ENCODE results near the gene WNT9B. TPM values are rescaled to one million over a fixed set of nuclear protein-coding genes. Genes with fewer than 3 reads are reported as not detected.

Gene WNT9B
- total RNA-seq, 4 donors from 2014 or later: 0.27 to 0.59 TPM; not detected in 2

DNA sequence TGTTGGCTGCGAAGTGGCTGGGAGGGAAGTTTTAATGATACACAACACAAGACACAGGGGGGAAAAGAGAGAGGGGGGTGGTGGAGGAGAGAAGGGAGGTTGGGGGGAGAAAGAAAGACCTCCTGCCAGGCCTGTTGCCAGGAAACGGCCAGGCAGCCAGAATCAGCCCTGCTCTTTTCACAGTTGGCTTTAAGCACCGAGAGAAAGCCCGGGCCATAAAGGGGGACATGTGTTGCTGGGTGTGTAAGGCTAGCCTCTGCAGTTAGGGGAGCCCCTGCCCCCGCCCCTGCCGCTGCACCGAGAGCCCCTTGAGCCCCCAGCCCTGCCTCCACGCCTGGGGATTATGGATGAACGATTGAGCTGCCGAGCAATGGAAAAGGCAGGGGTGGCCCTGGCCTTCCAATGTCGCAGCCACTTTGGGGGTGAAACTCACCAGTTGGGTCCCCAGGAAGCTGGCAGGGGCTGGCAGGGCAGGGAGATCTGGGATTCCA, 19.0 kb upstream of the WNT9B start:
- H3K27me3 ChIP-seq: no peaks in the 10 kb centered on the region
- no peaks in the 10 kb centered on the region for H3K4me1 ChIP-seq
- TF ChIP-seq, protein P1, sequence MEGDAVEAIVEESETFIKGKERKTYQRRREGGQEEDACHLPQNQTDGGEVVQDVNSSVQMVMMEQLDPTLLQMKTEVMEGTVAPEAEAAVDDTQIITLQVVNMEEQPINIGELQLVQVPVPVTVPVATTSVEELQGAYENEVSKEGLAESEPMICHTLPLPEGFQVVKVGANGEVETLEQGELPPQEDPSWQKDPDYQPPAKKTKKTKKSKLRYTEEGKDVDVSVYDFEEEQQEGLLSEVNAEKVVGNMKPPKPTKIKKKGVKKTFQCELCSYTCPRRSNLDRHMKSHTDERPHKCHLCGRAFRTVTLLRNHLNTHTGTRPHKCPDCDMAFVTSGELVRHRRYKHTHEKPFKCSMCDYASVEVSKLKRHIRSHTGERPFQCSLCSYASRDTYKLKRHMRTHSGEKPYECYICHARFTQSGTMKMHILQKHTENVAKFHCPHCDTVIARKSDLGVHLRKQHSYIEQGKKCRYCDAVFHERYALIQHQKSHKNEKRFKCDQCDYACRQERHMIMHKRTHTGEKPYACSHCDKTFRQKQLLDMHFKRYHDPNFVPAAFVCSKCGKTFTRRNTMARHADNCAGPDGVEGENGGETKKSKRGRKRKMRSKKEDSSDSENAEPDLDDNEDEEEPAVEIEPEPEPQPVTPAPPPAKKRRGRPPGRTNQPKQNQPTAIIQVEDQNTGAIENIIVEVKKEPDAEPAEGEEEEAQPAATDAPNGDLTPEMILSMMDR (IDR thresholded peaks at IDR 0.05): no peak
- no peak for TF ChIP-seq POLR2A (IDR thresholded peaks at IDR 0.05)
- H3K36me3 ChIP-seq: no peaks in the 10 kb centered on the region
- no peaks in the 10 kb centered on the region for H3K9me3 ChIP-seq
- intact Hi-C loops (cut with DNase I; ENCODE audit: low total_unique reads): no loop called here
- DNase-seq: no peak
- no peak overlapping the region for H3K4me3 ChIP-seq
- no peak overlapping the region for H3K27ac ChIP-seq

DNA sequence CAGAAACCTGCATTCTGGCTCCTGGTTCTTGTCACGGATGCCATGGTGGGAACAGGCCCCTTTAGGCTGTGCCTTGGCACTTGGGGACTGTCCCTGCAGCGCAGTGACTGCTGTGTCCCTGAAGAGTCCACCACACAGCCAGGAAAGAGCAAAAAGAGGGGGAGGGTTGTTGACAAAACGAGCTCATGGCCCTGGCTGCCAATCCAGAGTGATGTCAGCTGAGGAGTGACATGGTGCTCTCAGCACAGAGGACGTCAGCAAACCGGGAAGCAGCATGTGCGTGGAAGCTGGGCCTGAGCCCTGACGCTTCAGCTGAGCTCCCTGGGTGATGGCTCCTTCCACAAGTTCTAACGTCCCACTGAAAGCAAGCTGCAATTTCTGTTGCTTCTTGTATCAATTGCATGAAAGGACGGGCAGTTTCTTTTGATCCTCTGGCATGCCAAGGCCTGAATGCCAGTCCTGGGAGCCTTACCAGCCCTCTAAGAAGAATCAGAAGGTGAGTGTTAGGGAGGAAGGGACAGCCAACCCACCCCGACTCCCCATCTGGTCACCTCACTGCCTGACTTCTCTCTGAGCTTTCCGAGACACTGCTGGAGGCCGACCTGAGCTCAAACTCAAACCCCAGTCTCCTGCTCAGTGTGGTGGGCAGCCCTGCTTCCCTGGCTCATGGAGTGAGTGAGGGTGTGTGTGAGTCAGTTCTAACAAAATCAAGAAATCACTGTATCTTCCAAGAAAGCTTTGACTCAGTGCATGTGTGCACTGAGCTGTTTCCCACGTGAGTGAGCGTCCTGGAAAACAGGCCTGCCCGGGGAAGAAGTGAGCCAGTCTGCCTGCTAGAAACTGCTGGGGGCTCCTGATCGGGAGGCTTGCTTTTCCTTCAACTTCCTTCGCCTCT, 18.2 kb upstream of the WNT9B start:
- no peak overlapping the region for H3K4me3 ChIP-seq
- intact Hi-C loops (cut with DNase I; ENCODE audit: low total_unique reads): no loop called here
- TF ChIP-seq POLR2A (IDR thresholded peaks at IDR 0.05): no peak
- TF ChIP-seq, protein P1 (IDR thresholded peaks at IDR 0.05): no peak
- no peak for DNase-seq
- no peak overlapping the region for H3K27ac ChIP-seq
- H3K27me3 ChIP-seq: no peaks in the 10 kb centered on the region
- no peaks in the 10 kb centered on the region for H3K4me1 ChIP-seq
- H3K9me3 ChIP-seq: no peaks in the 10 kb centered on the region
- no peaks in the 10 kb centered on the region for H3K36me3 ChIP-seq

DNA sequence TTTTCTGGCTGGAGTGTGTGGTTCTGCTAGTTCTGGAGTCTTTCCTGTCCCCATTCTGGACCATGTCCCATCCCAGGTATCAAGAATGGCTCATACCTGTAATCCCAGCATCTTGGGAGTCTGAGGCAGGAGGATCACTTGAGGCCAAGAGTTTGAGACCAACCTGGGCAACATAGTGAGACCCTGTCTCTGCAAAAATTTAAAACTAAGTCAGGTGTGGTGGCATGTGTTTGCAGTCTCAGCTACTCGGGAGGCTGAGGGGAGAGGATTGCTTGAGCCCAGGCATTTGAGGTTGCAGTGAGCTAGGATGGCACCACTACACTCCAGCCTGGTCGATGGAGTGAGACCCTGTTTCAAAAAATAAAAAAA, 17.6 kb upstream of the WNT9B start:
- intact Hi-C loops (cut with DNase I; ENCODE audit: low total_unique reads): no loop called here
- H3K27ac ChIP-seq: no peak overlapping the region
- no peaks in the 10 kb centered on the region for H3K36me3 ChIP-seq
- TF ChIP-seq POLR2A (IDR thresholded peaks at IDR 0.05): no peak
- TF ChIP-seq, protein P1 (IDR thresholded peaks at IDR 0.05): no peak
- no peaks in the 10 kb centered on the region for H3K9me3 ChIP-seq
- no peaks in the 10 kb centered on the region for H3K27me3 ChIP-seq
- no peak for DNase-seq
- H3K4me1 ChIP-seq: no peaks in the 10 kb centered on the region
- H3K4me3 ChIP-seq: no peak overlapping the region

DNA sequence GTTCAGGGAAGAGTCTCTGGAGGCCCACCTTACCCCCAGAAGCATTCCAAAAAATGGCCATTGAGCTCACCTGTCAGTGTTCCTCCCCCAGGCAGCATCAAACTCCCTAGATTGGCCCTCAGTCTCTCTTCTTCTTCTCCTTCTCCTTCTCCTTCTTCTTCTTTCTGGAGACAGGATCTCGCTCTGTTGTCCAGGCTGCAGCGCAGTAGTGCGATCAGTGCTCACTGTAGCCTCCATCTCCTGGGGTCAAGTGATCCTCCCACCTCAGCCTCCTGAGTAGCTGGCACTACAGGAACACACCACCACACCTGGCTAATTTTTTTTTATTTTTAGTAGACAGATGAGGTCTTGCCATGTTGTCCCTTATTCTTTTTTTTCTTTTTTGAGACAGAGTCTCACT, 16.5 kb upstream of the WNT9B start:
- TF ChIP-seq, protein P1 (IDR thresholded peaks at IDR 0.05): no peak
- no peak for TF ChIP-seq POLR2A (IDR thresholded peaks at IDR 0.05)
- H3K4me1 ChIP-seq: no peaks in the 10 kb centered on the region
- H3K9me3 ChIP-seq: no peaks in the 10 kb centered on the region
- intact Hi-C loops (cut with DNase I; ENCODE audit: low total_unique reads): no loop called here
- no peak for DNase-seq
- H3K36me3 ChIP-seq: no peaks in the 10 kb centered on the region
- H3K4me3 ChIP-seq: no peak overlapping the region
- no peak overlapping the region for H3K27ac ChIP-seq
- no peaks in the 10 kb centered on the region for H3K27me3 ChIP-seq

DNA sequence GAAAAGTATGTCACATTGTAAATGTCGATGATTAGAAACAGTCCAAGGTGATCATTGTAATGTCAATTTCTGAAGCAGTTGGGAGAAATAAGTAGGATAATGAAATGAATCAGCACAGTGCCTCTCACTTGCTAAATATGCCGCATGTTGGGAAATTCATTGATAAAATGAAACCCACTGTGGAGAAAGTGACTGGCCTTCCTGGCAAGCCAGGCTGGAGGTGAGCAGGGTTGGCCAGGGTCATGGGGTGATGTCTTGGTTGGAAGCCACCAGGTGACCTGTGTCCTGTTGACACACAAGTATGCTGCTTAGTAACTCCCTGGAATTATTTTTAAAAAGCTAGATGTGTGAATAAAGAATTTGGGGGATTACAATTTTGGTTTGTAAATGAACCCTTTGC, 14.9 kb upstream of the WNT9B start:
- H3K27ac ChIP-seq: no peak overlapping the region
- no peak overlapping the region for H3K4me3 ChIP-seq
- TF ChIP-seq POLR2A (IDR thresholded peaks at IDR 0.05): no peak
- TF ChIP-seq, protein P1 (IDR thresholded peaks at IDR 0.05): no peak
- H3K36me3 ChIP-seq: no peaks in the 10 kb centered on the region
- no peaks in the 10 kb centered on the region for H3K4me1 ChIP-seq
- intact Hi-C loops (cut with DNase I; ENCODE audit: low total_unique reads): no loop called here
- peaks cover 0 to 5% of the 10 kb centered on the region in 2 donors for H3K27me3 ChIP-seq
- DNase-seq: no peak
- no peaks in the 10 kb centered on the region for H3K9me3 ChIP-seq

Data from uterus (tissue), 4 donors.